ENCODE data around the gene PFKFB4.

- TF ChIP-seq EP300 (IDR thresholded peaks at IDR 0.05) (no peak), CTCF (IDR thresholded peaks at IDR 0.05) (no peak), POLR2AphosphoS5 (IDR thresholded peaks at IDR 0.05) (no peak)
These were observed 35.4 kb upstream of the PFKFB4 start for GRCh38 chr3:48591886-48592518.
